HG02970 (cell line): ENCODE results near the gene MED9.

Experiments
- ATAC-seq: cut with Tn5 transposase; IDR thresholded peaks from one replicate; pipeline ENCODE4 v1.9.1; 2021; ENCODE audit warnings: mild to moderate bottlenecking, moderate library complexity, moderate number of reproducible peaks; ENCODE audit not compliant: unreplicated experiment, low FRiP score

MED9 gene

DNA sequence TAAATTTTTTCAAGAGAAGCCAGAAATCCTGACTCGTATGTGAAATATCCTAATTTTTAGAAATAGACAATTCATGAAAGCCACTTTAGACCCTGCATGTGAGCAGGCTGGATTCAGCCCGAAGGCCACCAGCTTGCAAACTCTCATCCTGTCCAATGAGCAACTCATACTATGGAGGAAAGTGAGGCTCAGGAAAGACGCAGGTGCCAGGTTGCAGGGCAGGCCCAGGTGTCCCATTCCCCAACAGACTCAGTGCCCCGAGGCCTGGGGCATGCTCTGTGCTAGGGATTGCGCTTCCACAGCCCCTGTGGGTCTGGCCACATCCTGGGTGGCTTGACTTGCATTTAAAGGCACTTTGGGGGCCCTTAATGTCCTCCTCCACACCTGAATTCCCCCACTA is 36.1 kb downstream of the MED9 start:
- no peak for ATAC-seq

DNA sequence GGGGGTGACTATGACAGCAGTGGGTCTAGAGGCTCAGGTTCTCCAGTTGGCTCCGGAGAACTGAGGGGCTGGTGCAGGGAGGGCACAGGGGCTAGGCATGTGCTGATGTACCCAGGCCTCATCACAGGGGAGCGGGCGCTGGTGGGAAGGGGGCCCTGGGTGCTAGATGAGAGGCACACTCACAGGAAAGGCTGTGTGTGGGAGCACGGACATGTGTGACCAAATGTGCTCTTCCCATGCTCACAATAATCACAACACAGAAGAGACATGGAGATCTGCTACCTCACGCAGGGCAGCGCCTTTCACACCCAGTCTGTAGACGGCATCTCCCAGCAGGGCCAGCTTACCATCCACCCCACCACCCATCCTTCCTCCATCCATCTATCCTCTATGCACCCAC is 36.8 kb downstream of the MED9 start:
- no peak for ATAC-seq

DNA sequence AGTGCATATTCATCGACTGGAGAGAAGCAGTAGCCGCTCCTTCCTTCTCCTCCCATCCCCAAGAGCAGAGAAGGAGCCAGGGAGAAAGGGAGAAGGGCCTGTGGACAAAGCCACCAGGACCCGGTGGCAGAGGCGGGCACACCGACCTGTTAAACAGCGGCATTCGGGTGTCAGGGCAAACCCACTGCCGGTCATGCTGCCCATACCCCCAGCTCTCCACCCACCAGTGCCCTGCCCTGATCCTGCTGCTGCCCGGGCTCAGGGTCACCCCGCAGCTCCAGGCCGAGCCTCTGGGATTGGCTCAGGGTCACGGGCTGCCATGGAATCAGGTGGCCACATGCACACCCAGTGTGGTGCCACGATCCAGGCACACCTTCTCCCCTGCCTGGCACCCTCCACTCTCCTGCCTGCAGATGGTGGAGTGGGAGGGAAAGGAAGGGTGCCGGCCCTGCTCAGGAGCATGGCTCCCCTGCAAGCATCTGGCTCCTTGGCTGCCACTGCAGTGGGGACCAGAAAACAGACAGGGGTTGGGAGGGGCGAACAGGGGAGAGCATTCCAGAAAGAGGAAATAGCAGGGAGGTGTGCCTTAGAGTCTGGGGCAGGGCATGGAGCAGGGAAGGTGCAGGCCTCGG is 37.7 kb downstream of the MED9 start:
- no peak for ATAC-seq

DNA sequence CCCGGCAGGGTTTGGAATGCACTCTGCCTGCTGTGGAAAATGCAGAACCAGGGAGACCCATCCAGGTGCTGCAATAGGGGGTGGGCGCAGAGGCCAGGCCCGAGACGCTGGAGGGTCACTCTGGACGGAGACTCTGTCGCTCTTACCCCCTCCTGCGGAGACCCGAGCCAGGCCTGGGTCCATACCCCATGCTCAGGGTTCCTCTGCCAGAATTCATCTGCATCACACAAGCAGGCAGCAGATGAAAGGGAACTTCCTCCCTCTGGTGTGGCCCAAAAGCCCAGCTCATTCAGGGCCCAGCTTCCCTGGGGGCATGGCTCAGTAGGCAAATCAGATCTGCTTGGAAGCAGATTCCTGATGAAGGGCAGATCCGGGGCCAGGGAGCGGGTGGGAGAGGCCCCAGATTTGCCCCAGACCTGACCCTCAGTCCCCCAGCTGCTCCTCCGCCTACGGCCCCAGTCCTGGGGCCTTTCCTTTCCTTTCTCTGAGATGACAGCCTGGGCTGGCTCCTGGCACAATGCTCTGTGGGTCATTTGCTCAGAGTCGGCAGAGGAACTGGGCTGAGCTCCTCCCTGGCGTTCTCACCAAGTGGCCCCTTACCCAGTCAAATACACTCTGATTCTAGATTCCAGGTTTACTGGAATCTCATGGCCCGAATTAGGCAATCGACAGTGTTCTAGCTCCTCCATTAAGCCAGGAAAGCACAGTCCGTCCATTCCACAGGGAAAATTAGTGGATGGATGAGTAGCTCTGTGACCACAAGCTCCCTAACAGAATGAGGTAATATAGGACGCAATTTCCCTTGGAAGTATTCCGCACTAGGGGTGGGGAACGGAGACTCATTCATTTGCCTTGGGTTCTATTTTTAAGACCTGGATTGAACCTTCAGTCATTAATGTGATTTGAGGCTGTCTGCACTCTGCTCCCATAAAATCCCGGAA is 38.5 kb downstream of the MED9 start:
- no peak for ATAC-seq

DNA sequence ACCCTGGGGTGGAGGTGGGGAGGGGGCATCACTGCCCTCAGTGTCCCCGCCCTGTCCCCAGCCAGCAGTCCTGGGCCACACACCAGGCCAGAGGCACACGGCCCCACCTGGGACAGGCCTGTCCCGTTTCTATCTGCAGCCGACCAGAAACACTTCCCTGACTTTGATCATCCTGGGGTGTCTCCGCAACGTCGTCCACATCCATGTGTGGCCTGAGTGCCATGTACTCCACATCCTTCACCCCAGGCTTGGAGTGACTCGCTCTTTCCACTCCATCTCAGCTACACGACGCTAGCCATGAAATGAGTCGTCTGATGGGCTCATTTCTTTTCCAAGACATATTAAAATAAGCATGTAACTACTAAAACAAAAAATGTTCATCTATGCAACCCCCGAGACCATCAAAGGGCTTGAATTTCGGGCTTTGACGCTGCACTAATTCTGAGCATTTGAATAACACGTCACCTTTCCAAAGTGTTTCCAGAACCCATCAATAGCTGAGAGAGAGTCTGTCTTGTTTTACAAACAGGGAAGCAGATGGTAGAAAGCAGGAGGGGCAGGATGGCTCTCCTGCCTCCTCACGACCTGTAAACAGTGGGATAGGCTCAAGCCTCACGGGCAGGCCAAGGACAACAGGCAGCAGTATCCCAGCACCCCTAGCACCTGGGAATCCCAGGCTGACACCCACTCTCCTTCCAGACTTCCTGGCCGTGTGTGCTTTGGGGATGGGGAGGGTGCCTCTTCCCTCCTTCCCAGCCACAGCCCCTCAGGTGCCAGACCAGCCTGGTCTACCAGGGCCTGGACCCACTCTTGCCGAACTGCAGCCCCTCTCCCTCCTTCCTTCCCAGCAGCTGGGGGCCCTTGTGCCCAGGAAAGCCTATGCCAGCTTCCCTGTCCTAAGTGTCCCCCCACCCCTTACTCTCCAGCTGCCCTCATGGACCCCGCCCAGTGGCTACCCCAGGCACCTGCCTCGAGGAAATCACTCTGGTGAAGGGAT is 39.4 kb downstream of the MED9 start:
- no peak for ATAC-seq

DNA sequence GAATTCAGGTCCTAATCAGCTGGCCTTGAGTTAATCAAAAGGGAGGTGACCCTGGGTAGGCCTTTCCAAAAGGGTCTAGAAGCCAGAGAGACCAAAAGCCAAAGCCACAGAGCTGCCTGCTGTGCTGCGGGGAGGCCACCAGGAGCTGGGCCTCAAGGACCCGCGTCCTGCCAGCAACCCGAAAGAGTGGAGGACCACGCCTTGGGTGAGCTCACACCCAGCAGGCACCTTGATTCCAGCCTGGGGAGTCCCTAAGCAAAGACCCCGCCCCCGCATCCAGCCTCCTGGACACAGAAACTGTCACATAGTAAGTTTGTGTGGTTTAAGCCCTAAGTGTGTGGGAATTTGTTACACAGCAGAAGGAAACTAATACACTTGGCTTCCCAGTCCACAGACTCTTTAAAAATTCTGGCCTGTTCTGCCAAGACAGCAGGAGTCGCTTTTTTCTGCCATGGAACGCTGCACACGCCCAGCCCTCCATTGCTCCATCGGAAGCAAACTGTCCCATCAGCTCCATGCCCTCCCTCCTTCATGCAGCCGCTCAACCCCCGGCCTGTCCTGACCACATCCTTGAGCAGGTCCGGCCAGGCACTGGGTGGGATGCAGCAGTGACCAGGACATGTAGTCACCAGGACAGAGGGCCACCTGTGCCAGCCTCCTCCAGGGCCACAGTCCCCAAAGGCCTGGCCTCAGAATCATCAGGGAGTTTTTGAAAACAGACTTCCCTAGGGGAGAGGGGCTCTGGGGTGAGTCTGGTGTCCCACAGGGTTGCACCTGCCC is 40.3 kb downstream of the MED9 start:
- ATAC-seq, result no peak

DNA sequence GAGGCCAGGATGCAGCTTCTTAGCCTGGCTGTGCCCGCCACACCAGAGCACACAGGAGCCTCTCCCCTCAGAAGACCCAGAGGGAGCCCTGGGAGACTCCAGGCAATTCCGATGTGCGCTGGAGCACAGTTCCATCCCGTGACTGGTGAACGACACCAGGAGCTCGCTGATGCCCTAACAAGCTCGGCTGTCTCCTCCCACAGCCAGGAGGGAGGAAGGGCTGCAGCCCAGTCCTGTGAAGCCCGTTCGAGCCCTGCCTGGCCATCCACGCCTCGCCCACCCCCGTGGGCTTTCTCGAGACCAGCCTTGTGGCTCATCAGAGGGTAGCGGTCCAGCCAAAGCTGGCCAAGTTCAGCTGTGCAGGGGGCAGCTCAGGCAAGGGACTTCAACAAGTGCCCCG is 41.2 kb downstream of the MED9 start:
- no peak for ATAC-seq

DNA sequence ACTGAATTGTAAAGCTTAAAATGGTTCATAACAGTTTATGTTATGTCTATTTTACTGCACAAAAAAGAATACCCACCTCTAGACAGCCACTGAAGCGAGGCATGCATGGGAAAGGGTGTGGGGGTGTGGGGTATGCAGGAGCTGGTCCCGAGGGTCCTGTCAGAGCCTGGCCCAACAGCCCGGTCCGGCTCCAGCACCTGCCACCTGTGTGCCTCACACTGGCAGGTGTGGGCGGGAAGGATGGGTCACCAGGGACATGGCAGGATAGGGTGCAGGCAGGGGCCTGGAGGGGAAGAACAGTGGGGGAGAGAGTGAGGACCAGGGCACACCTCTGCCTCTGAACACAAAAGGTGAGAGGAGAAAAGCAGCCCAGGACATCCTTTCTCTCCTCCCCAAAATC is 42.2 kb downstream of the MED9 start:
- ATAC-seq, result no peak

DNA sequence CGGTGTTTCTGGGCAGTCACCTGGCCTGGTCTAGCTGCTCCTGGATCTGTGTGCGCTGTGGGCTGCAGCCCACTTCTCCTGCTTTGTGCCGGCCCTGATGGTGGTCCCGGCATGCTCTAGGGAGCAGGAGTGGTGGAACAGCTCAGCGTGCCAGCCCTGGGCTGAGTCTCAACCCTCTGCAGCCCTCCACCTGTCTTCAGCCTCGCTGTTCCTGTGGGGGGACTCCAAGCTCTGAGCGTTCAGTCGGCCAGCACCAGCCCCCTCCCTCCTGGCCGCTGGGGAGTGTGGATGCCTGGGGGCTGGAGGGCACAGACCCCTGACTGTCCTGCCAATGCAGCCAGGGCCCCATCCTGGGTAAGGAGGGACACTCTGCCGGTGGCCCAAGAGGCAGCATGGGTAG is 43.1 kb downstream of the MED9 start:
- no peak for ATAC-seq

DNA sequence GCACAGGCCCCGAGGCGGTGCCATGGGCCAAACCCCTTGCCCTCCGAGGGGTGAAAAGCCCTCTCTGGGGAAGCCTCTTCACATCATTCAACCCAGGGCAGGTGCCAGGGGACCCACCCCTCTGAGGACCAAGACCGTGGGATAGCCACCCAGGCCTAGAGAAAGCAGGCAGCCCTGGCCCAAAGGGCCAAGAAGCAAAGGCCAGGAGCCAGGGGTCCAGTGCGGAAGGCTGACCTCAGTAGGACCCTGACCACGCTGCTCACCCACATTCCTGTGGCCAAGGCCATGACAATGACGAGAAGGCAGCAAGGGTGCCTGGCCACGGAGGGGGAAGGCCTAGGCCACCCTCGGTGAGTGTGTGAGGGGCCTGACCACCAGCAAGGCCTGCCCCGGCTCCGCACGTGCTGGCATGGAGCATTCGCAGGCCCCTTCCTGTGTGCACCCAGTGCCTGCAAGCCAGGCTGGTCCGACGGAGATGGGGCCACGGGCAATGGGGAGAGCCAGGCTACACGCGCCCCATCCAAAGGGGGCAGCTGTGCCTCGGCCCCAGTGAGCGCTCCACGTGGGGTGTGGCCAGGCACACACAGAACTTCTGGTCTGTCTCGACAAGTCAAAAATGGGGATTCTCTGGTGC is 43.9 kb downstream of the MED9 start:
- ATAC-seq, result no peak

DNA sequence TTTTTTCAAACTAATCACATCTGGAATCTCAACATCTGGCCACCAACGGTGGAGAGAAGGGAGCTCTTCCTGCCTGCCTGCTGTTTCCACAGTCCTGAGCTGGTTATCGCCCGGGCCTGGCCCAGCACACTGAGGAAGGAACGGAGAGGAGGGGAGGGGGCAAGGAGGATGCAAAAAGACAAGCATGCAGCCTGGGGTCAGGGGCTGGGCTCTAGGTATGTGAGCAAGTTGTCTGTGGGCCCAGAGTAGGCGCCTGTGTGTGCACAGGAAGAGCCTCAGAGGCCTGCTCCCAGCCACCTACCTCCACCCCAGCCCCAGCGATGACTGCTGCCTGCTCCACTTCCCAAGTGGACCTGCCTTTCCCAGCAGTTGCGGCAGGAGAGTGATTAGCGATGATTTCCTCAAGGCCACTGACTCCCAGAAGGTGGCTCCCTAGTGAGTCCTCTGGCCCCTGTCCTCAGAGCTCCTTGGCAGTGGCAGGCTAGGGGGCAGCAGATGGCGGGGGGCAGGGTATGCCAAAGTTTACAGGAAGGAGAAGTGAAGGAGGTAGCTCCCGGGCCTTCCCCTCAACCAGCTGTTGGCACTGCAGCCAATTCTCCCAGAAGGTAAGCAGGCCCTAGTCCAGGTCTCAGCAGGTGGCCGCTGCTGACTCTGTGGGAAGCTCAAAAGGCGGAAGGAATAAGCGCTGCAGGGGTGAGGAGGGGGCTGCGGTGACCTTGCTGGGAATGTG is 46.4 kb downstream of the MED9 start:
- ATAC-seq, result no peak

DNA sequence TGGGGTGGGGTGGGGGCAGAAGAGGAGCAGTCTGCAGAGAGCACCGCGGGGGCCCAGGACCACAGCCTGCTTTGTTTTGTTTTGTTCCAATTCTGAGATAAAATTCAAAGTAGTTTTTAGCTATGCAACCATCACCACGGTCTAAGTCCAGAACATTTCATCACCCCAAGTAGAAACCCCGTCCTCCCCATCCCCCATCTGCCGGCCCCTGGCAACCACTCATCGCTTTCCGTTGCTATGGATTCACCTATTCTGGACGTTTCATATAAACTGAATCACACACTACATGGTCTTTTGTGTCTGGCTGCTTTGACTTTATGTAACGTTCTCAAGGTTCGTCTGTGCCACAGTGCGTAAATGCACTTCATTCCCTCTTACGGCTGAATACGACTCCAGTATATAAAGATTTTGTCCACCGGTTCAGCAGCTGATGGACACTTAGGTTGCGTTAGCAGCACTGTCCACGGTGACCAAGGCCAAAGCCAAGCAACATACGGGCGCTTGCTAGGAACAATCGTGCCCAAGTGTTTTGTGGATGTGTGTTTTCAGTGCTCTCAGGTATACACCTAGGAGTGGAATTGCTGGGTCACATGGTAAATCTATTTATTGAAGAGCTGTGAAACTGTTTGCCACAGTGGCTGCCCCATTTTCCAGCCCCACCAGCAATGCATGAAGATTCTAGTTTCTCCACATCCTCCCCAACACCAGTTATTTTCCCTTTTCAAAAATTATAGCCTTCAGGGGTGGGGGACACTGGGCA is 47.1 kb downstream of the MED9 start:
- ATAC-seq, result no peak

DNA sequence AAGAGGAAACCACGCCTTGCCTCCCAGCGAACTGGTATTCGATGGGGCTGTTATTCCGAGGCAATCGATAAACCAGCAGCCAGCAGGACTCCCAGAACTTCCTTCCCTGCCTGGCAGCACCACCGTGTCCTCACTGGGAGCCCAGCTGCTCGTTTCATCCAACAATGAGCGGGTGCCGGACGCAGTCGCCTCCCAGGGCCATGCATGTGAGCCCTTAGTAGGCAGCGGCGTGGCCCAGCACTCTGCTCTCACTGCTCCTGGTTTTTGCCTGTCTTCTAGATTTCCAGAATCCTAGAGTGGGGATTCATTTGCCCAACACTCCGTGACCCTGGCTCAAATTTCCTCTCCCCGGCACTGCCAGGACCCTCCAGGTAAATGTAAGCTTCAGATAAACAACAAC is 48.5 kb downstream of the MED9 start:
- ATAC-seq, result no peak

DNA sequence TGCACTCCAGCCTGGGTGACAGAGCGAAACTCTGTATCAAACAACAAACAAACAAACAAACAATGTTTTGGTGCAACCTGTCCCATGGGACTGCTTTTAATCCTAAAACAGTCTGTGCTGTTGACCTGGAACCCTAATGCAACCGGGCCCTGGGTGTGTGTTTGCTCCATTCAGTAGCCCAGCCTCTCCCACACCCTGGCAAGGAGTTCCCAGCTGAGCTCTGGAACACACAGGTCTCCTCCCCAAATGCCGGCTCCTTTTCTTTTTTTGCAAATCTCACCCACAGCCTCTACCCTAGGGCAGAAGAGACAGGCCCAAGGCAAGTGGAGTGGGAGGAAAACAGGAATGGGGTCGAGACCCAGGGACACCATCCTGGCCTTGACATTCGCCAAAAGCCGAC is 49.2 kb downstream of the MED9 start:
- ATAC-seq, result no peak

DNA sequence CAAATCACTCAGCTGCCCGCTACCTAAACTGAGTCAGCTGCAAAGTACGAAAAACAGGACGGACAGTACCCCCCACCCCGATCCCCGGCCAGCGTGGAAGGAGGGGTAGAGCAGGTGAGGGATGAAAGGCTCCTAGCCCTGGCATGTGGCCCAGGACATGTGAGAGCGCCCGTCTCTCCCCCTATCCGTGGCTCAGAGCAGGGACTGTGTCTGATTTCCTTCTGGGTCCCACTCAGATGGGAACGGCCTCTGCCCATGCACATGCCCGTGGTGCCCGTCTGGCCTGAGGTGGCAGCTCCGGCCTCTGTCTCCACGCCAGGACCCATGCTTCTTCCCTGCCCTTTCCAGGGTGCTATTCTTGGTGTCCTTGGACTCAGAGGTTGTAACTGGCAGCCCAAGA is 49.6 kb downstream of the MED9 start:
- ATAC-seq, result no peak

DNA sequence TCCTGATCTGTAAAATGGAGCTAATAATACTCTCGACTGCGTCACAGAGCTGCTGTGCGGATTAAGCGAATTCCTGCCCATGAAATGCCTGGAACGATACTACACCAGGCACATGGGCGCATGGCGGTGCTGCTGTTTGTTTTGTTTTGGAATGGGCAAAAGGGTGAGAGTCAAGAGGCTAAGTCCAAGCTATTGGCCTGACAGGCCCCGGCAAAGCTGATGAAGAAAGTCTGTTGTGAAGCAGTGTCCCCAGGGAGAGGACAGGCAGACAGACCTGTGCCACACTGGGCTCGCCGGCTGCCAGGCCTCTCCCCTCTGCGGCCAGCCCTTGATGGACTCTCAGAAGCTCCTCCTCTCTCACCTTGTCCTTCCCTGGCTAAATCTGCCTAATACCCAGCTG is 50.7 kb downstream of the MED9 start:
- ATAC-seq, result no peak

DNA sequence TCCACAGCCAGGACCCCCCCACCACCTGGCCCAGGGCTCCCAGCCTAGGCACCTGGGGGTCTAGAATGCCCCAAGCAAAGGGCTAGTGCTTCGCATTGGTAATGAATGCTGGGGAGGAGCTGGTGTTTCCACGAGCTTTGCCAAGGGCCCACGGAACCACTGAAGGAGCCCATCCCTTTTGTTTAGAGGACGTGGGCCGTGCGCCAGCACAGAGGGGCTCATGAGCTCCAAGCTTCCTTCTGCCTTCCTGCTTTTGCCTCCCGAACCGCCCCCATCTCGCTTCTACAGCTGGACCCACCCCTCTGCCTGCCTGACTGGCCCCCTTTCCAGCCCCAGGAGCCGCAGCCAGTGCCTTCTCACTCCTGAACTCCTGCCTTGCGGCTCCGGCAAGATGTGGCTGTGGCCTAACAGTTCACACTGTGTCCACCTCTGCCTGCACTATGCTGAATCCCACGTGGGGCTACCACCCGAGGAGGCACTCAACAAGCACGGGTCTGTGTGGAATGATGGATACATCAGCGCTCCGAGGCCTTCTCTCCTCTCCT is 51.2 kb downstream of the MED9 start:
- ATAC-seq, result no peak
